HepG2 (cell line): ENCODE measurements around the gene CBLN3. TPM values are rescaled to one million over a fixed set of nuclear protein-coding genes. Genes with fewer than 3 reads are reported as not detected.

Source experiments
- ATAC-seq: fragments of 200-7000 bp; cut with Tn5 transposase; 3 replicates; pipeline ENCODE4 v1.9.1; 2020; ENCODE audit warnings: mild to moderate bottlenecking, moderate library complexity
- BruUV-seq: library from RNA; stranded (reverse); fragments of 400-500 nt; replicated peaks from 2 replicates; lab custom pipeline; 2021; lab: Mats Ljungman, UMichigan
- CTCF ChIA-PET: fragments of 300-600 bp; formaldehyde crosslinking; extraction: SDS; loops from one replicate; lab custom pipeline; 2021; ENCODE audit warnings: low total read pairs, inconsistent platforms, low intra/inter-chr PET ratio; lab: Yijun Ruan, JAX
- POLR2A ChIA-PET: fragments of 350-600 bp; sonication (Branson Sonifier 250); formaldehyde crosslinking; loops from one replicate; lab custom pipeline; 2020; ENCODE audit warnings: antibody characterized with exemption, inconsistent platforms; lab: Yijun Ruan, JAX
- DNase-seq: peaks from one replicate; pipeline ENCODE4 v3.0.0-alpha.2; 2015; ENCODE audit warnings: low spot score
- FAIRE-seq: peaks from 3 replicates; lab custom pipeline; 2011; peaks lifted over from hg19 to GRCh38; lab: Jason Lieb, UNC
- H2AFZ ChIP-seq: one replicate; pipeline ENCODE4 v1.6.1; 2011; ENCODE audit warnings: low read length, inconsistent platforms
- H3K27ac ChIP-seq: fragments of 300-600 bp; 3 replicates; pipeline ENCODE4 v1.8.0; 2011; ENCODE audit warnings: mixed run types, mild to moderate bottlenecking, mixed read lengths, low read length, inconsistent platforms; ENCODE audit not compliant: insufficient read depth; ENCODE audit errors: extremely low read length
- H3K27me3 ChIP-seq, 2 experiments: fragments of 200-600 bp in 1 of 2; 2 replicates in 1 of 2; 3 replicates in 1 of 2; pipeline versions ENCODE4 v1.6.0 to v1.8.0; 2011; ENCODE audit warnings: low read length in 2 of 2, mild to moderate bottlenecking in 2 of 2, moderate library complexity in 2 of 2, inconsistent platforms in 1 of 2; ENCODE audit not compliant: insufficient read depth in 2 of 2, control insufficient read depth in 1 of 2
- H3K36me3 ChIP-seq, 2 experiments: fragments of 200-600 bp in 1 of 2; replicated peaks in 1 of 2; 2 replicates in 1 of 2; 3 replicates in 1 of 2; pipeline versions ENCODE4 v1.5.1 to v1.8.0; 2011; ENCODE audit warnings: low read length in 2 of 2, inconsistent platforms in 1 of 2; ENCODE audit not compliant: insufficient read depth in 2 of 2, control insufficient read depth in 1 of 2
- H3K4me1 ChIP-seq: 2 replicates; pipeline ENCODE4 v1.5.1; 2012; ENCODE audit warnings: low read length, inconsistent platforms; ENCODE audit not compliant: insufficient read depth
- H3K4me2 ChIP-seq: 2 replicates; pipeline ENCODE4 v1.6.0; 2011; ENCODE audit warnings: low read depth, low read length, inconsistent platforms
- H3K4me3 ChIP-seq, 3 experiments: fragments of 200-600 bp in 1 of 3; sonication (generic), shearing (Covaris generic) in 1 of 3; replicated peaks in 1 of 3; 2 replicates each; pipeline ENCODE4 v1.5.1; 2011 to 2016; ENCODE audit warnings: low read length in 3 of 3, inconsistent platforms in 2 of 3, low read depth in 2 of 3, mild to moderate bottlenecking in 2 of 3, control low read depth in 1 of 3, mixed read lengths in 1 of 3; ENCODE audit not compliant: insufficient read depth in 1 of 3
- H3K79me2 ChIP-seq: one replicate; pipeline ENCODE4 v1.6.1; 2011; ENCODE audit warnings: low read length, inconsistent platforms; ENCODE audit not compliant: insufficient read depth
- H3K9ac ChIP-seq: 2 replicates; pipeline ENCODE4 v1.6.0; 2011; ENCODE audit warnings: mild to moderate bottlenecking, low read depth, low read length, inconsistent platforms; ENCODE audit not compliant: insufficient read depth
- H3K9me3 ChIP-seq: 2 replicates; pipeline ENCODE4 v1.5.1; 2012; ENCODE audit warnings: mild to moderate bottlenecking, low read length
- H4K20me1 ChIP-seq: 2 replicates; pipeline ENCODE4 v1.6.0; 2011; ENCODE audit warnings: inconsistent platforms, mild to moderate bottlenecking, low read length, moderate library complexity; ENCODE audit not compliant: insufficient read depth
- ZMAT3 ChIP-seq: sonication (generic); formaldehyde crosslinking; conservative IDR thresholded peaks from 2 replicates; pipeline ENCODE4 v1.7.0; 2021; ENCODE audit warnings: missing genetic modification reagents
- in situ Hi-C: cut with HindIII; loops from 2 replicates; pipeline ENCODE4 v1.10.0; 2017; ENCODE audit warnings: low pct_unique_long_range_greater_than_20kb; ENCODE audit not compliant: extremely low pct_ligation_motif_present
- intact Hi-C: fragments of 100-400 bp; cut with micrococcal nuclease; formaldehyde crosslinking; loops from one replicate; pipeline ENCODE4 v1.10.0; 2022; ENCODE audit not compliant: unreplicated experiment
- polyA plus RNA-seq, 8 experiments: library from polyadenylated mRNA; depleted of rRNA in 3 of 8; stranded (reverse) in 7 of 8; unstranded in 1 of 8; fragments of >200 nt; fragmentation: Illumina TruSeq in 4 of 8; extraction: Trizol in 4 of 8; gene quantifications; 2 replicates each; pipeline versions ENCODE4 v1.2.1 to v1.2.3, GENCODE V29; 2011 to 2016; ENCODE audit warnings: low read depth in 4 of 8, missing spikeins in 1 of 8, mixed read lengths in 1 of 8; ENCODE audit not compliant: insufficient read depth in 1 of 8
- total RNA-seq, 5 experiments: library from RNA; depleted of rRNA; stranded (reverse); fragments of >200 nt; fragmentation: Illumina TruSeq; extraction: Trizol; gene quantifications; 2 replicates each; pipeline ENCODE4 v1.2.3, GENCODE V29; 2016; ENCODE audit warnings: low read depth in 1 of 5
- TF ChIP-seq, protein P1 (sequence below): IDR thresholded peaks from 2 replicates; pipeline ENCODE4 v1.6.1; 2016
- TF ChIP-seq, protein P2 (sequence below): sonication (generic); formaldehyde crosslinking; IDR thresholded peaks from 2 replicates; pipeline ENCODE4 v1.5.0; 2020; ENCODE audit warnings: mild to moderate bottlenecking, missing genetic modification reagents, borderline replicate concordance
- TF ChIP-seq, protein P3 (sequence below): sonication (generic); formaldehyde crosslinking; IDR thresholded peaks from 2 replicates; pipeline ENCODE4 v1.4.0; 2020; ENCODE audit warnings: low read depth, mild to moderate bottlenecking, missing genetic modification reagents
- TF ChIP-seq, protein P4 (sequence below): sonication (generic); formaldehyde crosslinking; IDR thresholded peaks from 2 replicates; pipeline ENCODE4 v1.9.0; 2021; ENCODE audit warnings: mild to moderate bottlenecking, missing genetic modification reagents

Gene CBLN3
- total and polyA plus RNA-seq, 2 of the 13 experiments (the other 11 are each of a cell fraction or from before 2014, with no cell fraction given) = 0.66 to 0.98 TPM

DNA sequence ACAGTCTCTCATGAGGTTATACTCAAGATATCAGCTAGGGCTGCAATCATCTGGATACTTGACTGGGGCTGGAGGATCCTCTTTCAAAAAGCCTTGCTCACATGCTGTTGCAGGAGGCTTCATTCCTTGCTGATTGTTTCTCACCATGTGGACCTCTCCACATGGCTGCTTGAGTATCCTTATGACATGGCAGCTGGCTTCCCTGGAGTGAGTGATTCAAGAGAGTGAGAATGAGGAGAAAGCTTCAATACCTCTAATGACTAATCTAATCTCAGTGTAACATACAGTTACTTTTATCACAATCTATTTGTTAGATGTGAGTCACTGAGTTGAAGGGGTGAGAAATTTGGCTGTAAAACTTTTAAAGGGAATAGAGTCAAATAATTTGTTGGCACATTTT lies 27.5 kb upstream of the CBLN3 start:
- Histone ChIP-seq H2AFZ (no peak overlapping the region), H3K27me3 (no peaks in the 10 kb centered on the region), H3K9ac (no peak overlapping the region), H3K4me2 (no peak overlapping the region), H3K27ac (no peak overlapping the region), H4K20me1 (no peaks in the 10 kb centered on the region), H3K36me3 (peaks cover 10 to 13% of the 10 kb centered on the region in 2 experiments; a peak in 3 of 5 replicates), H3K4me3 (no peak overlapping the region), H3K79me2 (no peaks in the 10 kb centered on the region), H3K4me1 (no peaks in the 10 kb centered on the region), H3K9me3 (peaks cover 13% of the 10 kb centered on the region)
- in situ Hi-C loops = no loop called here
- BruUV-seq = no TSS peak
- ChIA-PET POLR2A (no interaction called here), CTCF (no interaction called here)
- intact Hi-C loops = no loop called here
- no peak for DNase-seq
- no peak for FAIRE-seq
- no peak for ATAC-seq
- TF ChIP-seq, protein P1, sequence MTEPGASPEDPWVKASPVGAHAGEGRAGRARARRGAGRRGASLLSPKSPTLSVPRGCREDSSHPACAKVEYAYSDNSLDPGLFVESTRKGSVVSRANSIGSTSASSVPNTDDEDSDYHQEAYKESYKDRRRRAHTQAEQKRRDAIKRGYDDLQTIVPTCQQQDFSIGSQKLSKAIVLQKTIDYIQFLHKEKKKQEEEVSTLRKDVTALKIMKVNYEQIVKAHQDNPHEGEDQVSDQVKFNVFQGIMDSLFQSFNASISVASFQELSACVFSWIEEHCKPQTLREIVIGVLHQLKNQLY (CRISPR knock-in tag) = no peak
- TF ChIP-seq, protein P2, sequence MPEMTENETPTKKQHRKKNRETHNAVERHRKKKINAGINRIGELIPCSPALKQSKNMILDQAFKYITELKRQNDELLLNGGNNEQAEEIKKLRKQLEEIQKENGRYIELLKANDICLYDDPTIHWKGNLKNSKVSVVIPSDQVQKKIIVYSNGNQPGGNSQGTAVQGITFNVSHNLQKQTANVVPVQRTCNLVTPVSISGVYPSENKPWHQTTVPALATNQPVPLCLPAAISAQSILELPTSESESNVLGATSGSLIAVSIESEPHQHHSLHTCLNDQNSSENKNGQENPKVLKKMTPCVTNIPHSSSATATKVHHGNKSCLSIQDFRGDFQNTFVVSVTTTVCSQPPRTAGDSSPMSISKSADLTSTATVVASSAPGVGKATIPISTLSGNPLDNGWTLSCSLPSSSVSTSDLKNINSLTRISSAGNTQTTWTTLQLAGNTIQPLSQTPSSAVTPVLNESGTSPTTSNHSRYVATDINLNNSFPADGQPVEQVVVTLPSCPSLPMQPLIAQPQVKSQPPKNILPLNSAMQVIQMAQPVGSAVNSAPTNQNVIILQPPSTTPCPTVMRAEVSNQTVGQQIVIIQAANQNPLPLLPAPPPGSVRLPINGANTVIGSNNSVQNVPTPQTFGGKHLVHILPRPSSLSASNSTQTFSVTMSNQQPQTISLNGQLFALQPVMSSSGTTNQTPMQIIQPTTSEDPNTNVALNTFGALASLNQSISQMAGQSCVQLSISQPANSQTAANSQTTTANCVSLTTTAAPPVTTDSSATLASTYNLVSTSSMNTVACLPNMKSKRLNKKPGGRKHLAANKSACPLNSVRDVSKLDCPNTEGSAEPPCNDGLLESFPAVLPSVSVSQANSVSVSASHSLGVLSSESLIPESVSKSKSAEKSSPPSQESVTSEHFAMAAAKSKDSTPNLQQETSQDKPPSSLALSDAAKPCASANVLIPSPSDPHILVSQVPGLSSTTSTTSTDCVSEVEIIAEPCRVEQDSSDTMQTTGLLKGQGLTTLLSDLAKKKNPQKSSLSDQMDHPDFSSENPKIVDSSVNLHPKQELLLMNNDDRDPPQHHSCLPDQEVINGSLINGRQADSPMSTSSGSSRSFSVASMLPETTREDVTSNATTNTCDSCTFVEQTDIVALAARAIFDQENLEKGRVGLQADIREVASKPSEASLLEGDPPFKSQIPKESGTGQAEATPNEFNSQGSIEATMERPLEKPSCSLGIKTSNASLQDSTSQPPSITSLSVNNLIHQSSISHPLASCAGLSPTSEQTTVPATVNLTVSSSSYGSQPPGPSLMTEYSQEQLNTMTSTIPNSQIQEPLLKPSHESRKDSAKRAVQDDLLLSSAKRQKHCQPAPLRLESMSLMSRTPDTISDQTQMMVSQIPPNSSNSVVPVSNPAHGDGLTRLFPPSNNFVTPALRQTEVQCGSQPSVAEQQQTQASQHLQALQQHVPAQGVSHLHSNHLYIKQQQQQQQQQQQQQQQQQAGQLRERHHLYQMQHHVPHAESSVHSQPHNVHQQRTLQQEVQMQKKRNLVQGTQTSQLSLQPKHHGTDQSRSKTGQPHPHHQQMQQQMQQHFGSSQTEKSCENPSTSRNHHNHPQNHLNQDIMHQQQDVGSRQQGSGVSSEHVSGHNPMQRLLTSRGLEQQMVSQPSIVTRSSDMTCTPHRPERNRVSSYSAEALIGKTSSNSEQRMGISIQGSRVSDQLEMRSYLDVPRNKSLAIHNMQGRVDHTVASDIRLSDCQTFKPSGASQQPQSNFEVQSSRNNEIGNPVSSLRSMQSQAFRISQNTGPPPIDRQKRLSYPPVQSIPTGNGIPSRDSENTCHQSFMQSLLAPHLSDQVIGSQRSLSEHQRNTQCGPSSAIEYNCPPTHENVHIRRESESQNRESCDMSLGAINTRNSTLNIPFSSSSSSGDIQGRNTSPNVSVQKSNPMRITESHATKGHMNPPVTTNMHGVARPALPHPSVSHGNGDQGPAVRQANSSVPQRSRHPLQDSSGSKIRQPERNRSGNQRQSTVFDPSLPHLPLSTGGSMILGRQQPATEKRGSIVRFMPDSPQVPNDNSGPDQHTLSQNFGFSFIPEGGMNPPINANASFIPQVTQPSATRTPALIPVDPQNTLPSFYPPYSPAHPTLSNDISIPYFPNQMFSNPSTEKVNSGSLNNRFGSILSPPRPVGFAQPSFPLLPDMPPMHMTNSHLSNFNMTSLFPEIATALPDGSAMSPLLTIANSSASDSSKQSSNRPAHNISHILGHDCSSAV (CRISPR knock-in tag) = no peak
- TF ChIP-seq, protein P3, sequence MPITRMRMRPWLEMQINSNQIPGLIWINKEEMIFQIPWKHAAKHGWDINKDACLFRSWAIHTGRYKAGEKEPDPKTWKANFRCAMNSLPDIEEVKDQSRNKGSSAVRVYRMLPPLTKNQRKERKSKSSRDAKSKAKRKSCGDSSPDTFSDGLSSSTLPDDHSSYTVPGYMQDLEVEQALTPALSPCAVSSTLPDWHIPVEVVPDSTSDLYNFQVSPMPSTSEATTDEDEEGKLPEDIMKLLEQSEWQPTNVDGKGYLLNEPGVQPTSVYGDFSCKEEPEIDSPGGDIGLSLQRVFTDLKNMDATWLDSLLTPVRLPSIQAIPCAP (CRISPR knock-in tag) = no peak
- no peak for TF ChIP-seq ZMAT3 (CRISPR knock-in tag)
- TF ChIP-seq, protein P4, sequence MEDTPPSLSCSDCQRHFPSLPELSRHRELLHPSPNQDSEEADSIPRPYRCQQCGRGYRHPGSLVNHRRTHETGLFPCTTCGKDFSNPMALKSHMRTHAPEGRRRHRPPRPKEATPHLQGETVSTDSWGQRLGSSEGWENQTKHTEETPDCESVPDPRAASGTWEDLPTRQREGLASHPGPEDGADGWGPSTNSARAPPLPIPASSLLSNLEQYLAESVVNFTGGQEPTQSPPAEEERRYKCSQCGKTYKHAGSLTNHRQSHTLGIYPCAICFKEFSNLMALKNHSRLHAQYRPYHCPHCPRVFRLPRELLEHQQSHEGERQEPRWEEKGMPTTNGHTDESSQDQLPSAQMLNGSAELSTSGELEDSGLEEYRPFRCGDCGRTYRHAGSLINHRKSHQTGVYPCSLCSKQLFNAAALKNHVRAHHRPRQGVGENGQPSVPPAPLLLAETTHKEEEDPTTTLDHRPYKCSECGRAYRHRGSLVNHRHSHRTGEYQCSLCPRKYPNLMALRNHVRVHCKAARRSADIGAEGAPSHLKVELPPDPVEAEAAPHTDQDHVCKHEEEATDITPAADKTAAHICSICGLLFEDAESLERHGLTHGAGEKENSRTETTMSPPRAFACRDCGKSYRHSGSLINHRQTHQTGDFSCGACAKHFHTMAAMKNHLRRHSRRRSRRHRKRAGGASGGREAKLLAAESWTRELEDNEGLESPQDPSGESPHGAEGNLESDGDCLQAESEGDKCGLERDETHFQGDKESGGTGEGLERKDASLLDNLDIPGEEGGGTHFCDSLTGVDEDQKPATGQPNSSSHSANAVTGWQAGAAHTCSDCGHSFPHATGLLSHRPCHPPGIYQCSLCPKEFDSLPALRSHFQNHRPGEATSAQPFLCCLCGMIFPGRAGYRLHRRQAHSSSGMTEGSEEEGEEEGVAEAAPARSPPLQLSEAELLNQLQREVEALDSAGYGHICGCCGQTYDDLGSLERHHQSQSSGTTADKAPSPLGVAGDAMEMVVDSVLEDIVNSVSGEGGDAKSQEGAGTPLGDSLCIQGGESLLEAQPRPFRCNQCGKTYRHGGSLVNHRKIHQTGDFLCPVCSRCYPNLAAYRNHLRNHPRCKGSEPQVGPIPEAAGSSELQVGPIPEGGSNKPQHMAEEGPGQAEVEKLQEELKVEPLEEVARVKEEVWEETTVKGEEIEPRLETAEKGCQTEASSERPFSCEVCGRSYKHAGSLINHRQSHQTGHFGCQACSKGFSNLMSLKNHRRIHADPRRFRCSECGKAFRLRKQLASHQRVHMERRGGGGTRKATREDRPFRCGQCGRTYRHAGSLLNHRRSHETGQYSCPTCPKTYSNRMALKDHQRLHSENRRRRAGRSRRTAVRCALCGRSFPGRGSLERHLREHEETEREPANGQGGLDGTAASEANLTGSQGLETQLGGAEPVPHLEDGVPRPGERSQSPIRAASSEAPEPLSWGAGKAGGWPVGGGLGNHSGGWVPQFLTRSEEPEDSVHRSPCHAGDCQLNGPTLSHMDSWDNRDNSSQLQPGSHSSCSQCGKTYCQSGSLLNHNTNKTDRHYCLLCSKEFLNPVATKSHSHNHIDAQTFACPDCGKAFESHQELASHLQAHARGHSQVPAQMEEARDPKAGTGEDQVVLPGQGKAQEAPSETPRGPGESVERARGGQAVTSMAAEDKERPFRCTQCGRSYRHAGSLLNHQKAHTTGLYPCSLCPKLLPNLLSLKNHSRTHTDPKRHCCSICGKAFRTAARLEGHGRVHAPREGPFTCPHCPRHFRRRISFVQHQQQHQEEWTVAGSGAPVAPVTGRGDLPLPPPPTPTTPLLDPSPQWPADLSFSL = 0 out of 2 replicates have a peak, but pooled peaks have one; percentile 27
